ENCODE measurements around the gene ATXN1. TPM values are rescaled to one million over a fixed set of nuclear protein-coding genes. Genes with fewer than 3 reads are reported as not detected.

Gene ATXN1
- total and polyA plus RNA-seq, 2 of the 13 experiments (the other 11 are each of a cell fraction or from before 2014, with no cell fraction given) = 20.7 to 39.5 TPM

- no peak for TF ChIP-seq ETS1 (CRISPR knock-in tag; IDR thresholded peaks at IDR 0.05)
- TF ChIP-seq FOXK2 (IDR thresholded peaks at IDR 0.05) = peak; percentile 83
- TF ChIP-seq MXI1 (IDR thresholded peaks at IDR 0.05; ENCODE audit: borderline replicate concordance, low read depth, low read length) = peak; percentile 36; the same call in 1 of the 3 replicates
- no peak for TF ChIP-seq HOXA5 (CRISPR knock-in tag; IDR thresholded peaks at IDR 0.05)
- no peak for TF ChIP-seq ZNF598 (CRISPR knock-in tag; IDR thresholded peaks at IDR 0.05; ENCODE audit: borderline replicate concordance)
- TF ChIP-seq NFATC3 (CRISPR knock-in tag; IDR thresholded peaks at IDR 0.05) = no peak
- TF ChIP-seq HNF4A (CRISPR knock-in tag; IDR thresholded peaks at IDR 0.05) = 0 out of 2 replicates have a peak, but pooled peaks have one; percentile 39
- no peak for TF ChIP-seq PLRG1 (conservative IDR thresholded peaks at IDR 0.05)
- TF ChIP-seq SPEN (CRISPR knock-in tag; IDR thresholded peaks at IDR 0.05; ENCODE audit: low read depth) = no peak
- TF ChIP-seq ZNF883 (CRISPR knock-in tag; IDR thresholded peaks at IDR 0.05; ENCODE audit: not compliant biosample characterization) = no peak
- TF ChIP-seq ZFP37 (CRISPR knock-in tag; IDR thresholded peaks at IDR 0.05; ENCODE audit: borderline replicate concordance) = peak; percentile 54; the same call in 1 of the 2 replicates
- TF ChIP-seq CEBPG (CRISPR knock-in tag; IDR thresholded peaks at IDR 0.05) = peak; percentile 68
- TF ChIP-seq RCOR2 (CRISPR knock-in tag; IDR thresholded peaks at IDR 0.05) = peak; percentile 90
- no peak for TF ChIP-seq ZFYVE20 (CRISPR knock-in tag; IDR thresholded peaks at IDR 0.05; ENCODE audit: borderline replicate concordance, low read depth)
- TF ChIP-seq ZNF546 (CRISPR knock-in tag; conservative IDR thresholded peaks at IDR 0.05) = no peak
- TF ChIP-seq ZBTB21 (CRISPR knock-in tag; IDR thresholded peaks at IDR 0.05) = 0 out of 2 replicates have a peak, but pooled peaks have one; percentile 31
- no peak for TF ChIP-seq HBP1 (CRISPR knock-in tag; IDR thresholded peaks at IDR 0.05; ENCODE audit: low read depth)
- no peak for TF ChIP-seq PBX2 (CRISPR knock-in tag; IDR thresholded peaks at IDR 0.05)
- TF ChIP-seq CREBL2 (CRISPR knock-in tag; IDR thresholded peaks at IDR 0.05; ENCODE audit: borderline replicate concordance) = no peak
- TF ChIP-seq EEA1 (CRISPR knock-in tag; IDR thresholded peaks at IDR 0.05; ENCODE audit: borderline replicate concordance) = no peak
- TF ChIP-seq E2F5 (CRISPR knock-in tag; conservative IDR thresholded peaks at IDR 0.05) = no peak
- peak; percentile 96 for TF ChIP-seq TBX2 (CRISPR knock-in tag; IDR thresholded peaks at IDR 0.05; ENCODE audit: borderline replicate concordance)
- no peak for TF ChIP-seq BCLAF1 (IDR thresholded peaks at IDR 0.05)
- TF ChIP-seq POLR2A (IDR thresholded peaks at IDR 0.05; ENCODE audit: insufficient read depth in 1 of 2, low read depth in 2 of 2, low read length in 2 of 2) = no peak
These were observed 222.0 kb downstream of the ATXN1 start (continued) for GRCh38 chr6:16539086-16539931.
